Stimulated activated CD4-positive, alpha-beta T cell treated with anti-CD3 and anti-CD28 coated beads, Interleukin-12 subunit alpha, Interleukin-12 subunit beta, amount 100 ng/mL, for 24 hours (primary cell): ENCODE data around the gene SMYD3.

Experiments used
- DNase-seq, 2 experiments: peaks; one replicate each; pipeline ENCODE4 v3.0.0-alpha.2; 2020; ENCODE audit warnings: low read depth in 2 of 2

Gene SMYD3

GRCh38 chr1:246275036-246275435 lies 232.0 kb downstream of the SMYD3 start:
- DNase-seq: no peak

DNA sequence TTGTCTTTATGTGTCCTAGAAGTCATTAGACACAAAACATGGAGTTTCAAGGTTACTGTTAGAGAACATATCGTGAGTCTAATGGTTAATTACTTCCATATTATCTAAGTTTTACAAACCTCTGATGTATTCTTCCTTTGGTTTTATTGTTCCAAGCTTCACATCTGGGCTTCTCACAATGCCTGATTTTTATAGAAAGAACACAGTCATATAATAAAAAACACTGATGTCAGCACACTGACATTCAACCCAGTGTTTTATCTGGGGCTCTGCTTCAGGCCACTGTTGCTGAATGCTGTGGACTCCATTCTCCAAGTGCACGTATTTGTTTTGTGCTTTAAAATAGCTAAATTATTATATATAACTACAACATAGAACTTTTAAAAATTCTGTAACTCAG lies 232.9 kb downstream of the SMYD3 start:
- DNase-seq: no peak

DNA sequence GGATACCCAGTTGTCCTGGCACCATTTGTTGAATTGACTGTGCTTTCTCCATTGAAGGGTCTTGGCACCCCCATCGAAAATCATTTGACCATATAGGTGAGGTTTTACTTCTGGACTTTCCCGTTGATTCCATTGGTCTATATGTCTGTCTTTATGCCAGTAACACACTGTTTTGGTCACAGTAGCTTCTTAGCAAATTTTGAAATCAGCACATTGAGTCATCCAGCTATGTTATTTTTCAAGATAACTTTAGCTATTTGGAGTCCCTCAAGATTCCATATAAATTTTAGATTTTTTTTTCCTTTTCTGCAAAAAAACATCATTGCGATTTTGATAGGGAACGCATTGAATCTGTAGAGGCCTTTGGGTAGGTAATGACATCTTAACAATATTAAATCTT lies 235.6 kb downstream of the SMYD3 start:
- no peak for DNase-seq

- DNase-seq: no peak
These were observed 236.8 kb downstream of the SMYD3 start for GRCh38 chr1:246270236-246270635.

GRCh38 chr1:246269466-246269865 lies 237.6 kb downstream of the SMYD3 start:
- no peak for DNase-seq

GRCh38 chr1:246267896-246268295 lies 239.2 kb downstream of the SMYD3 start:
- no peak for DNase-seq

DNA sequence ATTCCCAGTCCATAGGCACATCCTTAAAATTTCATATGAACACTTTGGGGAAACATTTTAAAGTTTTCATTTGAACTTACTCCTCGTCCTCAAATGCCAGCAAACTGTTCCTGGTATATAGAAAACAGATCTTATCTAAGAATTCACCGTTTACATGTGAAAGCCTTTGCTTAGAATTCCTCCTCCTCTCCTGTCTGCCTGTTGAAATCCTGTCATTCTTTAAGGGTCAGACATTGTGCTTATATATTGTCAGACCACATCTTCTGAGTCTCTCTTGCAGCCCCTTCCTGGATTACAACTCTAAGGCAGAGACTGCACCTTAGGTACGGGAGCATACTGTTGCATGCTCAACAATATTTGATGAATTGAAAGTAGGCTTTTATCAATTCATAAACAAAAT lies 239.7 kb downstream of the SMYD3 start:
- no peak for DNase-seq

DNA sequence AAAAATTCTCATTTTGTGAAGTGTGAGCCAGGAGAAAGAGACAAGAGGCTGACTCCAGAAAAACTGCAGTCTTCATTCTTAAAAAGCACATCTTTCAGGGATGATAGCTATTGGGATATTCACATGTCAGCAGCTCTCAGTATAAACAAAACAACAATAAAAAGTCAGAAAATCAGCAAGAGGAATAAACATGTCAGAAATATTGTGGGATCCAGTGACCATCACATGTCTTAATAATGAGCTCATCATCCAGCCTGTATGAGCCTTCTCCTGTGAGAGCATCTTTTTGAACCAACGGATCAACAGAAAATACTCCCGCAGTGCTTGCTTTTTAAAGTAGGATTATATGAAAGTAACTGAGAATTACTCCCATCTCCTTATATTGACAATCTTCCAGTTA lies 241.6 kb downstream of the SMYD3 start:
- DNase-seq: no peak

DNA sequence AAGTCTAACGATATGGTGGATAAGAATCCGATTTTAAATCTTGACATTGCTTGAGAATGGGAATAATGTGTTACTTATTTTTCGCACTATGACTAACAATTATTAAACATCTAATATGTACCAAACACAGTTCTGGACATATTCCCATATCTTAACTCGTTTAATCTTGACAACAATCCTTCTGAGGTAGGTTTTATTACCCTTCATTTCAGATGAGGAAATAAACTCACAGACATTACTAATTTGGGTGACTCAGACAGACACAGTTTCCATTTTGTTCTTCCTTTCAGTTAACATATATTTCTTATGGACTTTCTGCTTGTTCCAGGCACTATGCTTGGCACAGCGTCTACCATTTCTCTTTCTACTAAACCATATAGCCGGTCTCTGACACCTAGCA lies 244.8 kb downstream of the SMYD3 start:
- DNase-seq: no peak

- no peak for DNase-seq
These were observed 245.4 kb downstream of the SMYD3 start for GRCh38 chr1:246261639-246262038.

DNA sequence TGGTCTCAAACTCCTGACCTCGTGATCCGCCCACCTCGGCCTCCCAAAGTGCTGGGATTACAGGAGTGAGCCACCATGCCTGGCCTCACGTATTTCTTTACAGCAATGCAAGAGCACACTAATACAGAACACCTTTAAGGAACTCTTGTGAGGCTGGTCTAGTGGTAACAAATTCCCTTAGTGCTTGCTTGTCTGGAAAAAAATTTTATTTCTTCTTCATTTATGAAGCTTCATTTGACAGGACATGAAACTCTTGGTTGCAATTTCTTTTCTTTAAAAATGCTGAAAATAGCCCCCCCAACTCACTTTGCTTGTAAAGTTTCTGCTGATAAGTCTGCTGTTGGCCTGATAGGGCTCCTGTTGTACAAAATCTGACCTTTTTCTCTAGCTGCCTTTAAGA lies 248.8 kb downstream of the SMYD3 start:
- DNase-seq: no peak

- no peak for DNase-seq
These were observed 251.3 kb downstream of the SMYD3 start for GRCh38 chr1:246255773-246256172.

- no peak for DNase-seq
These were observed 252.2 kb downstream of the SMYD3 start for GRCh38 chr1:246254854-246255253.

GRCh38 chr1:246246430-246246829 lies 260.6 kb downstream of the SMYD3 start:
- no peak for DNase-seq

DNA sequence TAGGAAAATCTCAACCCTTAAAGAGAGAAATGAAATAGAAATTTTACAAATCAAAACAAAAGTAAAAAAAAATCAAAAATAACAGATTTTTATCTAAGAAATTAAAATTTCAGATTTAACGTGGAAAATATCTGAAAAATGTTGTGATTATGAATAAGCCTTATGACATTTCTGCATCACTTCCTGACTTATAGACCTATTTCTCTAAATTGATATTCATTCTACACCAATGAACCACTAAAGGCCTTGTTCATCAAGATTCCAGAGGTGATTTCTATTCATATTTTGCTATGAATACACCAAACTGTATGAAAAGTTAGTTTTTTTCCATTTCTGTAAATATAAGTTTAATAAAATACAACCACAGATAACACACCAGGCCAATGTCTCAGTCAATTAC lies 261.5 kb downstream of the SMYD3 start:
- DNase-seq: no peak

GRCh38 chr1:246232126-246232525 lies 275.0 kb downstream of the SMYD3 start:
- no peak for DNase-seq

GRCh38 chr1:246226041-246226440 lies 281.0 kb downstream of the SMYD3 start:
- no peak for DNase-seq

DNA sequence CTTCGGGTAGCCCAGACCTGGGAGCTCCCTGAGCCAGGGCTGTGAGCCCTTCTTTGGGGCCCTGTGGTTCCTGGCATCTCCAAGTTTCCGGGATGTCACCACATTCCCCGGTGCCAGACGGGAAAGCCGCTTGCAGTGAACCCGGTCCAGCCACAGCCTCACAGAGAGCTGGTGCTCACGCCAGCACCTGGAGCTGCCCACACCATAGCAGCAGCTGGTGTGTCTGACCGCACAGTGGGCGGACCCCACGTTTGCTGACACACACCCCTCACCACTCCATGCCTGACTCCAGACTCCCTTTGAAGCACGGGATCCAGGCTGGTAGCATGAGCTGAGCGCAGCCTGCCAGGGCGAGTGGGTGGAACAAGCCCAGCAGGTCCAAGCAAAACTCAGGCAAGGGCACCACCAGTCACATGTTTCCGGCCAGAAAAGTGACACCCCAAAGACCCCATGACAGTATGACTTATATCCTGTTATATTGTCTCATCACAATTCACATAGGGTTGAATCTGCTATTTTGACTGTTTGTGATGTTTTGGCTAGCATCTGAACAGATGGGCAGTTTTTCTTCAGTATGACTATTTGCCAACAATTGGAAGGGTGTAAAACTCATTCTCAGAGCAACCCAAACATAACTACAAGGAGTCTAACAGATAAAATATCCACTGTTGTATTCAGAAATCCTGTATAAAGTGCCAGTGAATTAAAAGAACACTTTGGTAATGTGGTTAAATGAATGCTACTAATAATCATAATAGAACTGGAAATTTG lies 285.4 kb downstream of the SMYD3 start:
- DNase-seq: no peak

GRCh38 chr1:246220495-246221065 lies 286.5 kb downstream of the SMYD3 start:
- DNase-seq: no peak

DNA sequence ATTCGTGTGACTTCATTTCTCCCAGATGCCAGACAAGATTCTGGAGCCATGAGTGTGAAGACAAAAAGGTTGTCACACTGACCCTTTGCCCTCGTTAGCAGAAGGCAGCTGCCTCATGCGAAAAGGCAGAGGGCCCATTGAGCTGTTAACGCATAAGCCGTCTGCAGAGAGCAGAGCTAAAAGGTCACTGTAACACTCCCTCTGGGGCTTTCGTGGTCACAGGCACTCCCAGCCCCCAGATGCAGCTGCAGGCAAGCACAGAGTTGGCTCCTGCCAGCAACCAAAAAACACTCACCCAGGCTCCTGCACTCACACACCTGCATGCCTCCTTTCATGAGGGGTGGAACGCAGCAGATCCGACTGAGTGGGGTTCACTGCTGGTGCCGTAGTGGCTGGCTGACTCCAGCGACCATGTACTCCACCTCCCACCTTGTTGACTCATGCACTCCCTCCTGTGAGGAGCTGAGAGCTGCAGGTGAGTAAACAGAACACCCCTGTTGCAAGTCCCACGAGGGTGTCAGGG lies 287.5 kb downstream of the SMYD3 start:
- no peak for DNase-seq

DNA sequence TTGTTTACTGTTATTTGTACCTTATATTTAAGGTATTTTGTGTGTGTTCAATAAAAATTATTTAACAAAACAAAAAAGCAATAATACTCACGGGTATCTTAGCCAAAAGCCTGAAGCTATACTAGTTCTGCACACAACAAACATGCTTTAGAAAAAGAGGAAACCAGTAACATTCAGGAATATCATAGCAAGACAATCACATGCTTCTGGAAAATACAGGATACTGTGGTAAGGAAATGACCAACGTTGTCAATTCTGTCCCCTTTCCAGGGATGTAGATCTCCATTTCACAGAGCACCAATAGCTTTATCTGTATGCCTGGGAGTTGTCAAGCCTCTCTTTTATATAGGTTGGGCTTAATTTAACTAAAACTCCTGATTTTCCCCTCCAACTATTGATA lies 288.4 kb downstream of the SMYD3 start:
- no peak for DNase-seq

GRCh38 chr1:246216906-246217305 lies 290.2 kb downstream of the SMYD3 start:
- DNase-seq: no peak

- no peak for DNase-seq
These were observed 291.6 kb downstream of the SMYD3 start for GRCh38 chr1:246215510-246215903.
